GM18858 (cell line): ENCODE data around the gene ZNF90.
"Not testable (repeated sequence)": the region's sequence is repeated elsewhere in the genome, so short reads cannot be mapped to it uniquely, and the experiment has no call there.

Source experiments
- ATAC-seq: cut with Tn5 transposase; IDR thresholded peaks from one replicate; pipeline ENCODE4 v1.9.1; 2021; ENCODE audit not compliant: unreplicated experiment

Gene ZNF90

DNA sequence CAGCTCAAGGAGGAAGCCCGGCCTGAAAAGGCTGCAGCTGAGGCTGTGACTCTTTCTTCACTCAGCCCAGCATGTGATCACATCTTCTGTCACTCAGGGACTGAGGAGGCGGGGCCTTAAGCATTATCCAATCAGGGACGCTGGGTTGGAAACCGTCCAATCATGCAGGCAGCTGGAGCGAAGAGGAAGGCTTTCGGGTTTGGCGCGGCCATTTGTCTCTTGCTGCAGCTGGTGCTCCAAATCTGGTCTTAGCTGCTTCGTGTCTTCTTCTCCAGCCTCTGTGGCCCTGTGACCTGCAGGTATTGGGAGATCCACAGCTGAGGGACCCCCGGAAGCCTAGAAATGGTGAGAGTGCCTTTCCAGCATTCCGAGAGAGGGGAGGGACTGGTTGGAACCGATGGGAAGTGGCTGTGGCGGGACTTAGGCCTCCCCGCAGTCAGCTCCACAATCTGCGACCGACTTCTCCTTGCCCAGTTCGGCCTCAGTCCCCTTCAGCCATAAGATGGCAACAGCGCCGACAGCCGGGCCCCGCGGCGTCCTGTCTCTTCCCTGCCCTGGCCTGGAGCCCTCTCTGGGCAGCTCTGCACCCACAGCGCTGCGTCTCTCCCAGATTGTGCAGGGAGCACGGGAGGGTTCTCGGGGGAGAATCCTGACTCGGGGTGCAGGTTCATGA, at the start of gene ZNF90:
TSS of gene ZNF90 (plus strand) at position 210 of the 673 bp plus-strand sequence. CDS start at position 343, 133 bp downstream.
- peak; percentile 55 for ATAC-seq

GRCh38 chr19:20028611-20029010, 49.2 kb upstream of the ZNF90 start:
- ATAC-seq = no peak

DNA sequence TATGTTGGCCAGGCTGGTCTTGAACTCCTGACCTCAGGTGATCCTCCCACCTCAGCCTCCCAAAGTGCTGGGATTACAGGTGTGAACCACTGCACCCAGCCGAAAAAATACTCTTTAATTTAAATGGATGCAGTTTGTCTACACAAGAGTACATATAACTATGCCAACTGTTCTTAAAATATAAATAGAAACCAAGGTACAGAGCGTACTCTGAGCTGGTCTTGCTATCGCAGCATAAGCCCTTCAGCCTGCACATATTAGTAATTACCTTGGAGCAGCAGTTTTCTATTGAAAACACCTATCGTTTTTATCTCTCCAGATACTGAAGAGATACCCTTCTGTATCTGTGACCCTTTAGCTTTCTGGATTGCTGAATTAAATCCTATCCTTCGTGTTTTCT, 41.9 kb upstream of the ZNF90 start:
- ATAC-seq = no peak

DNA sequence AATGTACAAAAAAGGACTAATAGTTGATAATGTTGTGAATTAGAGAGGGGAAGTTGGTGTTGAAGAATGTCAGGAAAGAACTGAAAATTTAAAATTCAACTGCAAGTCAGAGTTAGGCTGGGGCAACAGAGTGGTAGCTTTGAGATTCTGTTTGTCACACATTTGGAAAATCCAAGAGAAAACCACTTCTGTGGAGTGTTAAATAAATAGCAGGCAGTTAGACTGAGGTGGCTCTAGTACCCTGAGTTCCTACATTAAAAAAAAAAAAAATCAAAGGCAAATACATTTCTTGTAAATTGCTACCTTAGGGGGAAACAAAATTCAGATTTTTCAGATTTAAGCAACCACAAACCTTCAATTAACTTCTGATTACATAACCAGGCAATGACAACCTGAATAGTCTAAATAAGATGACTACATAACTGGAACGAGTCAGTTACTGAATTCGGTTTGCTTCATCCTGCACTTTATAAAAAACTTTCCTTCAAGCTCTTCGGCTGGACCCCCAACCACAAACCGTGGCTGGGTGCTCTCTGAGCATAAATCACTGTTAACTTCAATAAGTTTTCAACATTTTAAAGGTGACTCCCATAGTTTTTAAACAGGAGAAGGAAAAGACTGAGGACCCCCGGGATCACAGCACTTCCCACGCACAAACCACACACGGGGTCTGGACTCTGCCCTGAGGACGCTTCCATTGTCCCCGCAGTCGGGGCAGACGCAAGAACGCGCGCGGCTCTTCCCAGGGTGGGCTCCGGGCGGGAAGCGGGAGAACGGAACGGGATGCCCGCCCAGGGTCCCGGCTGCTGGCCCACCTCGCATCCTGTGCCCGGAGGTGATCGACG, 39.2 kb upstream of the ZNF90 start:
- ATAC-seq = no peak

DNA sequence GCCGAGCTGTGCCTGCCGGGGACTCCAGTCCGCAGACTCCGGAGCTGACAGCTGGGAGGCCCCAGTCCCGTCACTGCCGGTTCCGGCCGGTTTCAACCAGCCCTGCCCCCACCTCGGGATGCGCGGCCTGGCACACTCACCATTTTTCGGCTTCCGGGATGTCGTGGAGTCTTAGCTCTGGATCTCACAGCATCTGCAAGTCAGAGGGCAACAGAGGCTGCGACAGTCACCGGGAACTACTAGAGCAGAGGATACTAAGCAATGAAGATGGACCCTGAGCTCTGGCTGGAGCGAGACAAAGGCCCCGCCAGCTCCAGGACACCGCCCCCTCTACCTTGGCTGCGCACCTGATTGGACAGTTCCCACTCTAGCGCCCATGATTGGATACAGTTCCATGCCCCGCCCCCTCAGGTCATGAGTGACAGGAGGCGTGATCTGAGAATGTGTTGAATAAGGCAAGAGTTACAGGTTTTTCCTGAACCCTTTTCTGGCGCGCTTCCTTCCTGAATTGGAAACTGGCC, 38.5 kb upstream of the ZNF90 start, which contains the start of gene ZNF682:
TSS of gene ZNF682 (minus strand) at position 303 of the 521 bp plus-strand sequence. CDS start at position 143, 160 bp downstream.
- ATAC-seq = peak; percentile 94

- no peak for ATAC-seq
Observed at GRCh38 chr19:20044663-20045062, 33.1 kb upstream of the ZNF90 start.

GRCh38 chr19:20045742-20046141, 32.1 kb upstream of the ZNF90 start:
- not testable (repeated sequence) for ATAC-seq

DNA sequence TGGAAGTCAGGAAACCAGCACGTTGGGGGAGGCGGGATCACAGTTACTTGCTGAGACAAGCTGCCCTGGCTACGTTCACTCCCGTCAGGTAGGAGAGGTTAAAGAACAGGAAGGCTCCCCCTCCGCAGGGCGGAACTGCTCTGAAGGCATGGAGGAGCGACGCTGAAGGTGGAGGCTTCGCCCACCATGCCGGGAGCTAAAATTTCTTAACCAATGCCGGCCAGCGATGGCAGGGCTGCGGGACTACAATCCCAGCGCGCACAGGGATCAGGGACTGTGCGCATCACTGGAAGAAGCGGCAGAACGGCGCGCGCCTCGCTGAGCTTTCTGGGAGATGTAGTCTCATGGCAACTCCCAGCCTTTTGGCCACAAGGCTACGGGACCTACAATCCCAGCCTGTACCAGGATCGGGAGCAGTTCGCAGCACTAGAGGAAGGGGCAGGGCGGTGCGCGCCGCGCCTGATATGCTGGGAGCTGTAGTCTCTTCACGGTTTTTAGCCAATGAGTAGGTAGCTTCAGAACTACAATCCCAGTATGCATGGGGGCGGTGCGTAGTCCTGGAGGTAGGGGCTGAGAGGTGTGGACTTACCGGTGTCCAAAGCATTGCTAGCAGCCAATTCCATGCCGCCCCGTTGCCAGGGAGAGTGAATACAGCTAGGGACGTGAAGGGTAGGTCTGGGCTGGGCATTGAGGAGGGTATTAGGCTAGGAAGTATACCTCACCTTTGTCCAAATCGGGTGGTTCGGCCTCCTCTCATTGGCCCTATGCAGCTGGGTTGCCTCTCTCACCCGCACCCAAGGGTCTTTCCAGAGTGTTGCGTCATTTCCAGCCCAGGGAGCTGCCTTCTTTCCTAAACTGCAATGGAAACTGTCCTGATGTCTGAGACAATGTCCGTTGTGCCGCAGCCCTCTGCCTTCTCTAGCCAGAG, 25.7 kb upstream of the ZNF90 start:
- ATAC-seq = peak; percentile 70

GRCh38 chr19:20058738-20059137, 19.1 kb upstream of the ZNF90 start:
- not testable (repeated sequence) for ATAC-seq

GRCh38 chr19:20060282-20060681, 17.5 kb upstream of the ZNF90 start:
- no peak for ATAC-seq

- ATAC-seq = no peak
Observed at GRCh38 chr19:20066861-20067260, 10.9 kb upstream of the ZNF90 start.

GRCh38 chr19:20067943-20068342, 9.9 kb upstream of the ZNF90 start:
- ATAC-seq = no peak

DNA sequence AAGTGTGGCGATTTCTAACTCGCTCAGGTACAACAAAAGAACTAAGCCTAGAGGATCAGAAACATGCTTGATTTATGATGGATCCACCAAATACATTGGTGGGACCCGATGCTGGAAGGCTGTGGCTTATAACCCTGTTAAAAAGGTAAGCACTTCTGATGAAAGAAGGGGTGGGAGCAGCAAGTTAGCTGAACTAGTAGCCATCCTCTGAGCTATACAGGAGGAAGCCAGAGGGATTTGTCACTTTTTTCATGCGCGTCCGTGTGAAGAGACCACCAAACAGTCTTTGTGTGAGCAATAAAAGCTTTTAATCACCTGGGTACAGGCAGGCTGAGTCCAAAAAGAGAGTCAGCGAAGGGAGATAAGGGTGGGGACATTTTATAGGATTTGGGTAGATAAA, 9.2 kb upstream of the ZNF90 start:
- ATAC-seq = not testable (repeated sequence)

GRCh38 chr19:20070691-20071090, 7.1 kb upstream of the ZNF90 start:
- no peak for ATAC-seq

- no peak for ATAC-seq
Observed at GRCh38 chr19:20072936-20073335, 4.9 kb upstream of the ZNF90 start.

- ATAC-seq = no peak
Observed at GRCh38 chr19:20078581-20079031, 806 bp downstream of the ZNF90 start.

GRCh38 chr19:20079476-20079875, 1.7 kb downstream of the ZNF90 start:
- ATAC-seq = no peak

- ATAC-seq = no peak
Observed at GRCh38 chr19:20080656-20081055, 2.9 kb downstream of the ZNF90 start.

GRCh38 chr19:20082232-20082833, 4.5 kb downstream of the ZNF90 start:
- not testable (repeated sequence) for ATAC-seq

DNA sequence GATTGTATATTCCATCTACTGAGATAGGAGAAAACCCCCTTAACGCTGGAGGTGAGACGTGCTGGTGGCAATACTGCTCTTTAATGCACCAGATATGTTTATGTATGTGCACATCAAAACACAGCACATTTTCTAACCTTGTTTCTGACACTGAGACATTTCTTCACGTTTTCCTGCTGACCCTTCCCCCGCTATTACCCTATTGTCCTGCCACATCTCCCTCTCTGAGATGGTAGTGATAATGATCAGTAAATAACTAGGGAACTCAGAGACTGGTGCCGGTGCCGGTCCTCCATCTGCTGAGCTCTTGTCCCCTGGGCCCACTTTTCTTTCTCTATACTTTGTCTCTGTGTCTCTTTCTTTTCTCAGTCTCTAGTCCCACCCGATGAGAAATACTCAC, 5.1 kb downstream of the ZNF90 start:
- not testable (repeated sequence) for ATAC-seq
